Endothelial cell of umbilical vein (primary cell): ENCODE results near the gene UBXN1. TPM values are rescaled to one million over a fixed set of nuclear protein-coding genes. Genes with fewer than 3 reads are reported as not detected.
A peak's percentile ranks its signal among the peaks of the same experiment; 100 is the strongest.

Experiments
- BruUV-seq: library from RNA; stranded (reverse); fragments of 400-500 nt; replicated peaks from 2 replicates; lab custom pipeline; 2021; lab: Mats Ljungman, UMichigan
- CTCF ChIA-PET: fragments of 300-600, 350-600 bp; sonication (Branson Sonifier 250); formaldehyde crosslinking; loops from one replicate; lab custom pipeline; 2021; ENCODE audit warnings: antibody characterized with exemption, inconsistent platforms; lab: Charles Lee
- POLR2A ChIA-PET: fragments of 300-600, 350-600 bp; sonication (Branson Sonifier 250); formaldehyde crosslinking; loops from one replicate; lab custom pipeline; 2021; ENCODE audit warnings: antibody characterized with exemption, inconsistent platforms; lab: Charles Lee
- DNase-seq: peaks from one replicate; pipeline ENCODE4 v3.0.0-alpha.2; 2011; ENCODE audit warnings: low read depth, low spot score
- FAIRE-seq: peaks from 2 replicates; lab custom pipeline; 2011; peaks lifted over from hg19 to GRCh38; lab: Jason Lieb, UNC
- H2AFZ ChIP-seq: 2 replicates; pipeline ENCODE4 v1.6.0; 2012; ENCODE audit warnings: low read depth, low read length, control low read depth, inconsistent platforms
- H3K27ac ChIP-seq: 2 replicates; pipeline ENCODE4 v1.5.1; 2011; ENCODE audit warnings: low read depth, mild to moderate bottlenecking, control low read depth, low read length, moderate library complexity; ENCODE audit not compliant: insufficient read depth
- H3K27me3 ChIP-seq, 2 experiments: 2 replicates each; pipeline versions ENCODE4 v1.6.0 to v1.6.1; 2011; ENCODE audit warnings: low read length in 2 of 2, mixed read lengths in 1 of 2; ENCODE audit not compliant: control insufficient read depth in 2 of 2, insufficient read depth in 2 of 2
- H3K36me3 ChIP-seq, 2 experiments: 2 replicates in 1 of 2; 3 replicates in 1 of 2; pipeline ENCODE4 v1.5.1; 2011; ENCODE audit warnings: low read length in 2 of 2, mild to moderate bottlenecking in 1 of 2, moderate library complexity in 1 of 2; ENCODE audit not compliant: control insufficient read depth in 2 of 2, insufficient read depth in 2 of 2; ENCODE audit errors: extremely low read depth in 1 of 2
- H3K4me1 ChIP-seq: 3 replicates; pipeline ENCODE4 v1.5.1; 2011; ENCODE audit warnings: mild to moderate bottlenecking, low read length; ENCODE audit not compliant: control insufficient read depth, insufficient read depth; ENCODE audit errors: extremely low read depth
- H3K4me2 ChIP-seq: 2 replicates; pipeline ENCODE4 v1.6.1; 2011; ENCODE audit warnings: low read length, control low read depth, mixed read lengths; ENCODE audit not compliant: insufficient read depth
- H3K4me3 ChIP-seq, 3 experiments: fragments of 200-600 bp in 1 of 3; sonication (generic), shearing (Covaris generic) in 1 of 3; replicated peaks in 1 of 3; 2 replicates each; pipeline ENCODE4 v1.5.1; 2011 to 2016; ENCODE audit warnings: control low read depth in 3 of 3, low read length in 3 of 3, mild to moderate bottlenecking in 2 of 3, inconsistent platforms in 1 of 3, low read depth in 1 of 3, moderate library complexity in 1 of 3; ENCODE audit not compliant: insufficient read depth in 1 of 3
- H3K79me2 ChIP-seq: 2 replicates; pipeline ENCODE4 v1.6.0; 2012; ENCODE audit warnings: low read length, inconsistent platforms; ENCODE audit not compliant: control insufficient read depth, insufficient read depth
- H3K9ac ChIP-seq: replicated peaks from 2 replicates; pipeline ENCODE3; 2011; ENCODE audit warnings: low read length, control low read depth; ENCODE audit not compliant: insufficient read depth; ENCODE audit errors: extremely low read depth
- H3K9me1 ChIP-seq: replicated peaks from 3 replicates; pipeline ENCODE4 v1.6.0; 2011; ENCODE audit warnings: mild to moderate bottlenecking, low read length; ENCODE audit not compliant: control insufficient read depth, insufficient read depth; ENCODE audit errors: extremely low read depth
- H3K9me3 ChIP-seq: replicated peaks from 2 replicates; pipeline ENCODE4 v1.5.1; 2012; ENCODE audit warnings: low read length, inconsistent platforms; ENCODE audit not compliant: control insufficient read depth, insufficient read depth
- H4K20me1 ChIP-seq: replicated peaks from 2 replicates; pipeline ENCODE3; 2011; ENCODE audit warnings: mild to moderate bottlenecking, low read length; ENCODE audit not compliant: control insufficient read depth, insufficient read depth; ENCODE audit errors: extremely low read depth
- EZH2 ChIP-seq: IDR thresholded peaks from 2 replicates; pipeline ENCODE4 v1.6.1; 2012; ENCODE audit warnings: borderline replicate concordance, low read depth, mild to moderate bottlenecking, moderate library complexity, low read length, inconsistent platforms; ENCODE audit not compliant: severe bottlenecking
- JUN ChIP-seq: IDR thresholded peaks from 2 replicates; pipeline ENCODE4 v1.6.1; 2011; ENCODE audit warnings: borderline replicate concordance, low read depth; ENCODE audit not compliant: insufficient read length, insufficient read depth
- MAX ChIP-seq: IDR thresholded peaks from 2 replicates; pipeline ENCODE4 v1.6.1; 2011; ENCODE audit not compliant: insufficient read depth, insufficient read length
- POLR2AphosphoS5 ChIP-seq: IDR thresholded peaks from 2 replicates; pipeline ENCODE4 v1.6.1; 2012; ENCODE audit warnings: low read depth, mild to moderate bottlenecking, control low read depth, low read length, moderate library complexity; ENCODE audit not compliant: insufficient read depth
- dilution Hi-C: fragments of 300-500 bp; cut with MboI; formaldehyde crosslinking; loops from one replicate; pipeline ENCODE4 v1.15.0; 2019; ENCODE audit warnings: low sequenced_read_pairs; ENCODE audit not compliant: extremely low pct_ligation_motif_present
- intact Hi-C: fragments of 100-400 bp; cut with micrococcal nuclease; formaldehyde crosslinking; loops from one replicate; pipeline ENCODE4 v1.10.0; 2022
- polyA plus RNA-seq, 4 experiments: library from polyadenylated mRNA; depleted of rRNA in 3 of 4; stranded (reverse) in 3 of 4; unstranded in 1 of 4; fragments of >200 nt; gene quantifications; 2 replicates each; pipeline versions ENCODE4 v1.2.1 to v1.2.3, GENCODE V29; 2011 to 2012; ENCODE audit warnings: missing spikeins in 1 of 4
- total RNA-seq: library from RNA; stranded (reverse); gene quantifications from 2 replicates; pipeline ENCODE4 v1.2.3, GENCODE V29; 2021
- TF ChIP-seq, protein P1 (sequence below), 2 donors: IDR thresholded peaks; 1 replicate in 1 of 2; 2 replicates in 1 of 2; pipeline ENCODE4 v1.5.1; 2011; ENCODE audit warnings: low read length in 2 of 2, mild to moderate bottlenecking in 2 of 2, moderate library complexity in 2 of 2, control low read depth in 1 of 2, inconsistent platforms in 1 of 2, low read depth in 1 of 2; ENCODE audit not compliant: insufficient read depth in 1 of 2; ENCODE audit errors: extremely low read depth in 1 of 2

UBXN1 gene
- total and polyA plus RNA-seq, 2 donors (not counting 3 experiments of a cell fraction or from before 2014, with no cell fraction given) = 113 to 114 TPM

GRCh38 chr11:62707277-62707861 lies 28.5 kb upstream of the UBXN1 start, which contains the start of the genes BSCL2 and GNG3:
Gene BSCL2 (minus strand): TSS chr11:62707424. CDS start chr11:62707195, 229 bp downstream.
Gene GNG3 (plus strand): TSS chr11:62707676. CDS start chr11:62708296, 620 bp downstream.
- POLR2A ChIA-PET = interaction anchor here (0.6 kb wide), 1 partner anchor 76 kb away, joined by 7 read pairs; no protein-coding TSS in a partner anchor
- Histone ChIP-seq H3K79me2 (no peaks in the 10 kb centered on the region), H3K27ac (no peak within 1 kb of the TSS), H3K4me3 (peak within 1 kb of the TSS in 2 of 3 experiments; percentile 41 to 60), H3K27me3 (no peaks in the 10 kb centered on the region), H3K4me2 (peak within 1 kb of the TSS; percentile 82), H3K9me1 (no peaks in the 10 kb centered on the region), H3K36me3 (peaks cover 2 to 10% of the 10 kb centered on the region in 2 experiments), H3K4me1 (peaks cover 25% of the 10 kb centered on the region), H2AFZ (peak within 1 kb of the TSS; percentile 89), H3K9ac (no peak within 1 kb of the TSS), H4K20me1 (no peaks in the 10 kb centered on the region), H3K9me3 (no peaks in the 10 kb centered on the region)
- DNase-seq = no peak
- intact Hi-C loops (loop anchor here (2.0 to 5.0 kb wide), 3 partner anchors 40 to 107 kb away; partner anchors contain the start of genes C11orf98, CSKMT, INTS5 and MTA2), dilution Hi-C loops (no loop called here)
- CTCF ChIA-PET = interaction anchor here (1.6 kb wide), 1 partner anchor 42 kb away, joined by 3 read pairs; the partner anchor contains the start of genes C11orf98 and CSKMT
- no peak for FAIRE-seq
- no TSS peak for BruUV-seq
- TF ChIP-seq MAX = no peak
- no peak for TF ChIP-seq EZH2
- TF ChIP-seq, protein P1, sequence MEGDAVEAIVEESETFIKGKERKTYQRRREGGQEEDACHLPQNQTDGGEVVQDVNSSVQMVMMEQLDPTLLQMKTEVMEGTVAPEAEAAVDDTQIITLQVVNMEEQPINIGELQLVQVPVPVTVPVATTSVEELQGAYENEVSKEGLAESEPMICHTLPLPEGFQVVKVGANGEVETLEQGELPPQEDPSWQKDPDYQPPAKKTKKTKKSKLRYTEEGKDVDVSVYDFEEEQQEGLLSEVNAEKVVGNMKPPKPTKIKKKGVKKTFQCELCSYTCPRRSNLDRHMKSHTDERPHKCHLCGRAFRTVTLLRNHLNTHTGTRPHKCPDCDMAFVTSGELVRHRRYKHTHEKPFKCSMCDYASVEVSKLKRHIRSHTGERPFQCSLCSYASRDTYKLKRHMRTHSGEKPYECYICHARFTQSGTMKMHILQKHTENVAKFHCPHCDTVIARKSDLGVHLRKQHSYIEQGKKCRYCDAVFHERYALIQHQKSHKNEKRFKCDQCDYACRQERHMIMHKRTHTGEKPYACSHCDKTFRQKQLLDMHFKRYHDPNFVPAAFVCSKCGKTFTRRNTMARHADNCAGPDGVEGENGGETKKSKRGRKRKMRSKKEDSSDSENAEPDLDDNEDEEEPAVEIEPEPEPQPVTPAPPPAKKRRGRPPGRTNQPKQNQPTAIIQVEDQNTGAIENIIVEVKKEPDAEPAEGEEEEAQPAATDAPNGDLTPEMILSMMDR (IDR thresholded peaks at IDR 0.05; ENCODE audit: extremely low read depth in 1 of 2, insufficient read depth in 1 of 2, low read depth in 1 of 2, low read length in 2 of 2) = no peak
- TF ChIP-seq POLR2AphosphoS5 = no peak
- no peak for TF ChIP-seq JUN
